ENCODE results near the gene MAP4K4. TPM values are rescaled to one million over a fixed set of nuclear protein-coding genes. Genes with fewer than 3 reads are reported as not detected.

MAP4K4 gene
- total RNA-seq, 2 experiments from 2014 or later = 67.2 to 181 TPM

DNA sequence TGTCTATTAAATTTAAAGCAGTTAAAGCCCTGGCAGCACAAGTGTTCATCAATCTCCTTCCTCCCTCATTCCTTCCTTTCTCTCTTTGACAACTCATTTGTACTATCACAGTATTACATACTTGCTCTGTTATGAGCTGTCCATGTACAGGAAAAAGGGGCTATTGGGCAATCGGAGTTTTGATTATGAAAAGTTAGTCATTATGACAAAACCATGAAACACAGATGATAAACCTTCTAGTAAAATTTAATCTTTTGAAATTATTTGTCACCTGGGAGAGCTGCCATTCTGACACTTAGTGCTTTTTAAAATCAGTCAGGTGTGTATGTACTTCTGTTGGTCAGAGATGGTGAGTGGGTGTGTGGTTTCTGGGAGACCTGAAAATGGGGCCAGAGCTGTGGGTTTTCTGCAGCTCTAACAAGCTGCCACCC is 39.4 kb downstream of the MAP4K4 start:
- TF ChIP-seq CTCF (conservative IDR thresholded peaks at IDR 0.05; ENCODE audit: low read length) (no peak), EZH2phosphoT487 (IDR thresholded peaks at IDR 0.05; ENCODE audit: borderline replicate concordance, low read depth, low read length) (no peak)
- Histone ChIP-seq H3K9me2 (ENCODE audit: insufficient read depth, low read length) (no peaks in the 10 kb centered on the region), H3K4me2 (ENCODE audit: low read length) (peak overlapping the region; percentile 32; the same call in 1 of the 2 replicates), H3K27ac (ENCODE audit: low read depth, low read length, poor library complexity, severe bottlenecking) (peak overlapping the region; percentile 3), H3K4me3 (ENCODE audit: low read depth, low read length, poor library complexity, severe bottlenecking) (no peak overlapping the region), H3K4me1 (ENCODE audit: insufficient read depth, low read length, poor library complexity, severe bottlenecking) (peaks cover 70% of the 10 kb centered on the region), H4K20me1 (ENCODE audit: insufficient read depth, low read length) (peaks cover 50% of the 10 kb centered on the region), H3K36me3 (ENCODE audit: insufficient read depth, low read length) (peaks cover 9% of the 10 kb centered on the region; the same call in 1 of the 2 replicates), H3K79me2 (ENCODE audit: insufficient read depth, low read depth, low read length) (peaks cover 97% of the 10 kb centered on the region), H3K9me3 (ENCODE audit: low read length) (no peaks in the 10 kb centered on the region), H2AFZ (ENCODE audit: low read length) (no peak overlapping the region)
- no peak for DNase-seq (ENCODE audit: low spot score)
- CTCF ChIA-PET (ENCODE audit: unreplicated experiment) = no interaction called here
- intact Hi-C loops (cut with micrococcal nuclease; ENCODE audit: unreplicated experiment) = no loop called here
- POLR2A ChIA-PET = interaction anchor here (0.6 to 1.0 kb wide), 2 partner anchors 9 to 31 kb away, joined by 3 to 5 read pairs; no protein-coding TSS in a partner anchor
- BruUV-seq (replicated peaks) = no TSS peak

GRCh38 chr2:101737478-101738255 is 40.2 kb downstream of the MAP4K4 start:
- DNase-seq (ENCODE audit: low spot score) = no peak
- Histone ChIP-seq H3K4me1 (ENCODE audit: insufficient read depth, low read length, poor library complexity, severe bottlenecking) (peaks cover 78% of the 10 kb centered on the region), H3K9me2 (ENCODE audit: insufficient read depth, low read length) (no peaks in the 10 kb centered on the region), H3K79me2 (ENCODE audit: insufficient read depth, low read depth, low read length) (peaks cover 98% of the 10 kb centered on the region), H3K36me3 (ENCODE audit: insufficient read depth, low read length) (0 out of 2 replicates have a peak, but pooled peaks cover 5% of the 10 kb centered on the region), H3K9me3 (ENCODE audit: low read length) (no peaks in the 10 kb centered on the region), H3K4me2 (ENCODE audit: low read length) (peak overlapping the region; percentile 2; the same call in 1 of the 2 replicates), H4K20me1 (ENCODE audit: insufficient read depth, low read length) (peaks cover 50% of the 10 kb centered on the region), H3K27ac (ENCODE audit: low read depth, low read length, poor library complexity, severe bottlenecking) (no peak overlapping the region), H3K4me3 (ENCODE audit: low read depth, low read length, poor library complexity, severe bottlenecking) (no peak overlapping the region), H2AFZ (ENCODE audit: low read length) (no peak overlapping the region)
- ChIA-PET CTCF (ENCODE audit: unreplicated experiment) (no interaction called here), POLR2A (interaction anchor here (0.6 kb wide), 1 partner anchor 30 kb away, joined by 3 read pairs; no protein-coding TSS in a partner anchor)
- no TSS peak for BruUV-seq (replicated peaks)
- TF ChIP-seq EZH2phosphoT487 (IDR thresholded peaks at IDR 0.05; ENCODE audit: borderline replicate concordance, low read depth, low read length) = no peak
- no peak for TF ChIP-seq CTCF (conservative IDR thresholded peaks at IDR 0.05; ENCODE audit: low read length)
- intact Hi-C loops (cut with micrococcal nuclease; ENCODE audit: unreplicated experiment) = no loop called here

GRCh38 chr2:101738649-101739048 is 41.1 kb downstream of the MAP4K4 start:
- H3K27ac ChIP-seq (ENCODE audit: low read depth, low read length, poor library complexity, severe bottlenecking) = no peak overlapping the region
- peaks cover 78% of the 10 kb centered on the region for H3K4me1 ChIP-seq (ENCODE audit: insufficient read depth, low read length, poor library complexity, severe bottlenecking)
- CTCF ChIA-PET (ENCODE audit: unreplicated experiment) = no interaction called here

More at GRCh38 chr2:101738649-101739048, 41.1 kb downstream of the MAP4K4 start:
- H3K4me2 ChIP-seq (ENCODE audit: low read length) = no peak overlapping the region
- H3K79me2 ChIP-seq (ENCODE audit: insufficient read depth, low read depth, low read length) = peaks cover 98% of the 10 kb centered on the region
- intact Hi-C loops (cut with micrococcal nuclease; ENCODE audit: unreplicated experiment) = no loop called here
- POLR2A ChIA-PET = no interaction called here
- H3K9me2 ChIP-seq (ENCODE audit: insufficient read depth, low read length) = no peaks in the 10 kb centered on the region
- peaks cover 50% of the 10 kb centered on the region for H4K20me1 ChIP-seq (ENCODE audit: insufficient read depth, low read length)
- no peak for DNase-seq (ENCODE audit: low spot score)
- TF ChIP-seq EZH2phosphoT487 (IDR thresholded peaks at IDR 0.05; ENCODE audit: borderline replicate concordance, low read depth, low read length) = no peak
- TF ChIP-seq CTCF (conservative IDR thresholded peaks at IDR 0.05; ENCODE audit: low read length) = no peak
- no TSS peak for BruUV-seq (replicated peaks)
- H3K36me3 ChIP-seq (ENCODE audit: insufficient read depth, low read length) = 0 out of 2 replicates have a peak, but pooled peaks cover 5% of the 10 kb centered on the region
- no peaks in the 10 kb centered on the region for H3K9me3 ChIP-seq (ENCODE audit: low read length)
- no peak overlapping the region for H2AFZ ChIP-seq (ENCODE audit: low read length)
- no peak overlapping the region for H3K4me3 ChIP-seq (ENCODE audit: low read depth, low read length, poor library complexity, severe bottlenecking)
